CD4-positive, alpha-beta T cell treated with Interleukin-4 for 4 hours (primary cell): ENCODE results near the gene KRTAP10-9.
A peak's percentile ranks its signal among the peaks of the same experiment; 100 is the strongest.
"Not testable (repeated sequence)": the region's sequence is repeated elsewhere in the genome, so short reads cannot be mapped to it uniquely, and the experiment has no call there.

Source experiments
- DNase-seq: peaks from one replicate; pipeline ENCODE4 v3.0.0-alpha.2; 2020

KRTAP10-9 gene, protein sequence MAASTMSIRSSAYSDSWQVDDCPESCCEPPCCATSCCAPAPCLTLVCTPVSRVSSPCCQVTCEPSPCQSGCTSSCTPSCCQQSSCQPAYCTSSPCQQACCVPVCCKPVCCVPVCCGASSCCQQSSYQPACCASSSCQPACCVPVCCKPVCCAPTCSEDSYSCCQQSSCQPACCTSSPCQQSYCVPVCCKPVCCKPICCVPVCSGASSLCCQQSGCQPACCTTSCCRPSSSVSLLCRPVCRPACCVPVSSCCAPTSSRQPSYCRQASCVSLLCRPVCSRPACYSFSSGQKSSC

DNA sequence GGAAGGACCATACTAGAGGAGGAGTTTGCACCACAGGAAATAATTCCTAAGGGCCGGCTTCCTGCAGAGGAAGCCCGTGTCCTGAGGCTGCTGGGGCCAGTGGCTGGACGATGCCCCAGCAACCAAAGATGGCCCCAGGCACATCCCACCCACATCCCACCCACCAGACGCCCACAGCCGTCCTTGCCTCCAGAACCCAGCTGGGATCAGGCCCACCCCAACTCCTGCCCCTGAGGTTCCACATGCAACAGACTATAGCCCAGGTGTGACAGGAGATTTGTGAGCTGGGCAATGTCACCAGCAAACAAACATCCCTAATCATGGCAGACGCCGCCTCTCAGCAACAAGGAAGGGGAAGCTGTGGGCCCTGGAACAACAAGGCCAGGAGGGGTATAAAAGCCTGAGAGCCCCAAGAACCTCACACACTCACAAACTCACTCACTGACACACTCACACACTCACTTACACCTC is at the start of gene KRTAP10-9:
Gene KRTAP10-9, plus strand, starts transcription at position 421 of the 471 bp plus-strand sequence. CDS start 79 bp downstream, outside the sequence.
- DNase-seq: no peak

DNA sequence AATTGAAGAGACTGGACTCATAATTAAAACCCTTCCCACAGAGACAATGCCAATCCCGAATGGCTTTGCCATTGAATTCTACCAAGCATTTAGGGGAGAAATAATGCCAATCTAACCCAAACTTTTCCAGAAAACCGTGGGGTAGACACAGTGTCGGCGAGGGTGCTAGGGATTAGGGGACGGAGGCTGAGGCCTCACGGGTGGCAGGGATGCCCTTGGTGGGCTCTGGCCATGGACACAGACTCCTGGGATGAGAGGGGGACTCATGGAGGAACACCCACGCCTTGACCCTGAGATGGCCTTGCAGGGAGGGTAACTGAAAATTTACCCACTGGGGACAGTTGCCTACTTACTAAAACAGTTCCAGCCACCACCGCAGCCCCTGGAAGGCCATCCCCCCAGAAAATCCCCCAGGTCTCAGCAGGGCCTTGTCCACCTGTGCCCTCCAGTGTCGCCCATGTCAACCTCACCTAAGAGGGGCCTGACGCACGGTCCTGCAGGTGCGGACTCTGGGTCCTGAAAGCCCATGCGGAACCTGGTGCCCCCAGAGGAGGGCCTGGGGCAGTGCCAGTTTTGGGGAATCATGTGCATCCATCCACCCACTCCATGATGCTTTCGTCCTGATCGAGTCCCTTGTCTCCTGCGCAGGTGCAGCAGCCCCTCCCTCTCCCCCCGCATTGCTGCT is 48.4 kb upstream of the KRTAP10-9 start:
- no peak for DNase-seq

DNA sequence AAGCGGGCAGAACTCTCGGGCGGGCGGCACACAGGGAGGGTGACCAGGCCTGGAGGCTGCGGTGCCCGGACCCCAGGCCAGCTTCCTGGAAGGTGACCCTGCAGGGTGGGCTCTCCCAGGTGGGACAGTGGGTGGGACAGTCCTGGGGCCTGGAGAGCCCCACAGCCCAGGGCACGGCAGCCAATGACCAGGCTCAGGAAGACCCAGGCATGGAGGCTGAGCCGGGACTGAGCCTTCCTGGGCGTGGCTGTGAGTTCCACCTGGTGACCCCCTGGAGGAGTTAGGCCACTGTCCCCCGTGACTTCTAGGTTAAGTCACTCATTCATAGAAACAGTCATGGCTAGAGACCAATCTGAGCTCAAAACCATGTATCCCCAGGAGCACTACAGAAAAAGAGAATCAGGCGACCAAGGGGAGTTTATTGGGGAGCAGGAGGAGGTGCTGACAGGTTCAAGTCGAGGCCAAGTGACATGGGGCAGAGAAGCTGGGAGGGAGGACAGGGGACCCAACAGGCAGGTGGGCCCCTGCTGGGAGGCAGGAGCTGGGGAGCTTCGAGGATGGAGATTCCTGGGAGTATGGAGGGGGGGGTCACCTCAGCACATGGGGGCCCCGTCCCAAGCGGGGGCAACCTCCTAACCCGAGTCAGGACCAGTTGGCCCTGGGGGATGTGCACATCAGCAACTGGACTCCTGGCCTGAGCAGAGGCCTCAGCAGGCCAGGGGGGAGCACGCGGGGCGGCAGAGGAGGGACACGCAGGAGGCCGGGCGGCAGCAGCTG is 47.6 kb upstream of the KRTAP10-9 start:
- DNase-seq: no peak

DNA sequence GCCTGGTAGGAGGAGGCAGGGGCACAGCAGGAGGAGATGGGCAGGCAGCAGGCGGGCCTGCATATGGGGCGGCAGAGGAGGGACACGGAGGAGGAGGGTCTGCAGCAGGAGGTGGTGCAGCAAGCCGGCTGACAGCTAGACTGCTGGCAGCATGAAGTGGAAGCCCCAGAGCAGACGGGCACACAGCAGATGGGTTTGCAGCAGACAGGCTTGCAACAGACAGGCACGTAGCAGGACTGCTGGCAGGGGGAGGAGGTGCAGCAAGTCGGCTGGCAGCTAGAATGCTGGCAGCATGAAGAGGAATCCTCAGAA is 47.1 kb upstream of the KRTAP10-9 start:
- DNase-seq: no peak

DNA sequence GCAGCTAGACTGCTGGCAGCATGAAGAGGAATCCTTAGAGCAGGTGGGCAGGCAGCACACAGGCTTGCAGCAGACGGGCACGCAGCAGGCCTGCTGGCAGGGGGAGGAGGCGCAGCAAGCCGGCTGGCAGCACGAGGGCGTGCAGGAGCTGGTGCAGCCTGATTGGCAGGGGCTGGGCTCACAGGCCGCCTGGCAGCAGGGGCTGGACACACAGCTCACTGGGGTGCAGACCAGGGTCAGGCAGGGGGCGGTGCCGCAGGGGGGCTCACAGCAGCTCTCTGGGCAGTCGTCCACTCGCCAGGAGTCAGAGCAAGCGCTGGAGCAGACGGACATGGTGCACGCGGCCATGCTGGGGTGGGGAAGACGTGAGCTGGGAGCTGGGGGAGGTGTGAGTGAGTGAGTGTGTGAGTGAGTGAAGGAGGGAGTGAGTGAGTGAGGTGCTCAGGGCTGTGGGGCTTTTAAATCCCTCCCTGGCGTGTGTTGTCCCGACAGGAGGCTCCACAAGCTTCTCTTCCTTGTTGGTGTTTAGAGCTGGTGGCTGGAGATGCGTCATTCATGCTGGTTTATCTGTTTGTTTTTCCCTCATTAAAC is 46.6 kb upstream of the KRTAP10-9 start, which contains the start of gene KRTAP10-5:
Gene KRTAP10-5, minus strand, starts transcription at position 374 of the 591 bp plus-strand sequence. Its CDS starts 26 bp downstream, at position 348.
- not testable (repeated sequence) for DNase-seq

DNA sequence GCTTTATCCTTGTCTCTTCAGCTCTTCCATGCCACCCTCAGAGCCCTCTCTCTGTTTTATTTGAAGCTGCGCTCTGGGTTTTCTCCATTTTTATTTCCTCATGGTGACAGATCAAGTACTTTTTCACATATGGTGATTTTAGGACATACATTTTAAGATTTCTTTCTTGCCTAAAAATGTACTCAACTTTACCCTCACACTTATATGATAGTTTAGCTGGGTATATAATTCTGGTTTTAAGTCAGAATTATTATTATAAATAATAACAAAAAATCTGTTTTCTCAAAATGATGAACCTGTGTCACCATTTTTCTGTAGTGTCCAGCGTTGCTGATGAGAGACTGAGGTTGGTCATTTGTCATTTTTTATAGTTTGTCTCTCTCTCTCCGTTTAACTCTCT is 45.7 kb upstream of the KRTAP10-9 start:
- no peak for DNase-seq

DNA sequence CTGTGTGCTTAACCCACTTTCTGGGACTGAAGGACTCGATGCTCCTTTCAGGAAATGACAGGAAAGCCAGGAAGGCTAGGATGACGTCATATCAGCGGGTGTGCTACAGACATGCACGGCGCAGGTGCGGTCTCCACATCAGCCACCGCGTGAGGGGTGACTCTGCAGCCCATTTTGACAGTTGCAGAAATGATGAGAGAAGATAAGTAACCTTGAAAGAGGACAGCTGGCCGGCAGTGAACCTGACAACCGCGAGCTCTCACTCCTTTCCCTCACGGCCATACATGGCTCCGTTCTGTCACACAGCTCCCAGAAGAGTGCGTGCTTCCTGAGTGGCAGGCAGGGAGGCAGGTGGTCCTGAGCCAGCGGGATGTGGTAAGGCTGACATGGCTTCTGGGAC is 44.8 kb upstream of the KRTAP10-9 start:
- DNase-seq: no peak

DNA sequence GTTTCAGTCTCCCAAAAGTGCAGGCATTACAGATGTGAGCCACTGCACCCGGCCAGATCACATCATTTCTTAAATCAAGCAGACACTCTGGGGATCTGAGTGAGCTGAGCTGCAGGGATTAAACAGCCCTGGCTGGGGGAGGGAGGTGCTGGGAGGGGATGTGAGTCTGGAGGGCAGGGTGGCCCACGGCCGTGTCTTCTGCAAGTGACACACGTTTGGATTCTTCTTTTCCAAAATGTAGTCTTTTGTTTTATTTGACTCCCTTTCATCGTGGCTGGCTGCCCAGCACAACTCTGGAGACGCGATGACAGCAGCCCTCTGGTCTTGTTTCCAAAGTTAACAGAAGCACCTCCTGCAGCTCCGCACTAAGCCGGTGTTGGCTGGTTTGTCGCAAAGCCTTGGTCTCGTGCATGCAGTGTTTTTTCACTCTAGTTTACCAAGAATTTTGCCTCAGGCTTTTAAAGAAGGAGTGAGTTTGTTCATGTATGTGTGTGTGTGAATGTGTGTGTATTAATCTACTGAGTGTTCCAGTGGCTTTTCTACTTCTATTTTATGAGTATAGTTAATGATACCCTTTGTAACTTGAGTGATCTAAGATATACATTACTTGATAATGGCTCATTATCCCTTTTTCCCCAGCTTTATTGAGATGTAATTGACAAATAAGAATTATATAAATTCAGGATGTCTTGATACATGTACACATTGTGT is 43.6 kb upstream of the KRTAP10-9 start:
- no peak for DNase-seq

DNA sequence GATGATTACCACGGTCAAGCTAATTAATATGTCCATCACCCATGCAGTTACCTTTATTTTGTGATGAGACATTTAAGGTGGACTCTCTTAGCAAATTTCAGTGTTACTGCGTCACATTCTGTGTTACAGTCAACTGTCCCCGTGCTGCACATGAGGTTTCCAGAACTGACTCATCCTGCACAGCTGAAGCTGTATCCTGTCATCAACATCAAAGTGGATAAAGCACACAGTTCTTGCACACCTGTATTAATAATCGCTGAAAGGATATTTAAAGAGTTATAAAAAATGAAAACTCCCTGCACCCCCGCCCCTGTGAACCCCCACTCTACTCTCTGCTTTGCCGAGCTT is 43.1 kb upstream of the KRTAP10-9 start:
- peak; percentile 33 for DNase-seq

DNA sequence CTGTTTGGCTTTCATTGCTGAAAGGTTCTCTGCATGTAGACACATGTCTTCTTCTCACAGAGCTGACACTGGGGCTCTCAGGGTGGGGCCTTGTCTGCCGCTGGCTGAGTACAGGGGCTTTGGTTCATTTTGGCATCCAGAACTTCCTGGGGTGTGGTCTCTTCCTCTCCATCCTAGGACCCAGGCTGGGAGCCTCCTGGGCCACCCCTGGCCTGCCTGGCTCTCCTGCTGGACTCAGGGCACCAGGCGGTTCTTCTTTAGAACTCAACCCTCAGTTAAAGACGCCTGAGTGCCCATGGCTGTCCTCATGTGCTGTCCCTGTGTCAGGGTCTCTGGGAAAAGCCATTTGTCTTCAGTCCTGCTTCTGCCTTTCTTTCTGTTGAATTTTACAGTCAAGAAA is 41.0 kb upstream of the KRTAP10-9 start:
- no peak for DNase-seq

DNA sequence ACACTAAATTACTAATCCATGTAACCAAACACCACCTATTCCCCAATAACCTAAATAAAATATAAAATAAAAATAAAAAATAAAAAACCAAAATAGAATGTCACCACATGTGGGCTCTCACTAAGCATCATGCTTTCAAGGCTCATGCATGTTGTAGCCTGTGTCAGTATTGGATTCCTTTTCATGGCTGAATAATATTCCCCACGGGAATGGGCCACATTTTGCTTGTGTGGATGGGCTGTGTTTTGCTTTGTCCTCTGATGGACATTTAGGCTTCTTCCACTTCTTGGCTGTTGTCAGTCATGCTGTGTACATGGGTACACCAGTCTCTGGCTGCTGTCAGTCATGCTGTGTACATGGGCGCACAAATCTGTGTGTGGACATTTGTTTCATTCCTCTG is 37.8 kb upstream of the KRTAP10-9 start:
- DNase-seq: no peak

DNA sequence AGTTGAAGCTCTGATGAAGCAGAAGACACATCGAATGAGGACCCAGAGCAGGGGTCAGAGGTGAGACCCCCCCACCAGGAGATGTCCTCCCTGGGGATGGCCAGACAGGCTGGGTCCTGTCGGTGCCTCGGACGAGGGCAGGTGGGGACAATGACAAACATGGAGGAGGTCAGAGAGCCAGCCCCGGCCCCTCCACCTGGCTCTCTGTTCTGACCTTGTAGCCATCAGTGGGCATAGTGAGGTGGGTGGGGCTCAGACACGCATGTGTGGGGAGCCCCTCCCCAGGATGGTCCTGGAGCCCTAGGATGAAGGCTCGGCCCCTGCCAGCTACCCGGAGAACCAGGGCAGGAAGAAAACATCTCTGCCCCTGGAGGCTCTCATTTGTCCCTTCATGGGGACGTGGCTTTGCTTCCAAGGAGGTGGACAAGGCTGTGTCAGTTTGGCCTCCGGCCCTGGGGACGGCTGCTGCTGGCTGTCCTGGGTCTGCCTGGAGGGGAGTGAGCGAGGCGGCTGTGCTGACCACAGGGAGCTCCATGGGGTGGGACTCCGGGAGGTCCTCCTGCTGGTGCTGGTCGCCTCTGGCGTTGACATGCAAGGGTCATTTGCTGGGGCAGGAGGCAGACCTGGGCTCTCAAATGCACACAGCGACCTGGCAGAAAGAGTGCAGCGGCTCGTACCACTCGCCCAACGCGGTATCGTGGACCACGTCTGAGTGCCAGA is 37.1 kb upstream of the KRTAP10-9 start:
- DNase-seq: no peak

DNA sequence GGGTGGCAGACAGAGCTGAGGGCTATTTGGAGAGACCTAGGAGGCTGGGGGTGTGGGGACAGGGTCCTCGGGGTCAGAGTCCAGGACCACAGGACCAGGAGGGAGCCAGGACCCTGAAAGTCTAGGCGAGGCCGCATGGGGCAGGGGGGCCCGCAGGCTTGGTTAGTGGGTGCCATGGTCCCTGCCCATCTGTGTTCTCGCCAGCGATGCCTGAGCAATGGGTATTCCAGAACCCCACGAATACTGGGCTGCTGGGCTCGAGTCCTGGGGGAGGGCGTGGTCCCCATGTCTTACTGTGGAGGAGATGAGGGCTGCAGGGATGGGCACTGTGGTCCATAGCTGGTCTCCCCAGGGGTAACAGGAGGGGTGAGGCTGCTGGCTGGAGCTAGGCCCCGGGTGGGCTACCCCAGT is 36.6 kb upstream of the KRTAP10-9 start:
- no peak for DNase-seq

DNA sequence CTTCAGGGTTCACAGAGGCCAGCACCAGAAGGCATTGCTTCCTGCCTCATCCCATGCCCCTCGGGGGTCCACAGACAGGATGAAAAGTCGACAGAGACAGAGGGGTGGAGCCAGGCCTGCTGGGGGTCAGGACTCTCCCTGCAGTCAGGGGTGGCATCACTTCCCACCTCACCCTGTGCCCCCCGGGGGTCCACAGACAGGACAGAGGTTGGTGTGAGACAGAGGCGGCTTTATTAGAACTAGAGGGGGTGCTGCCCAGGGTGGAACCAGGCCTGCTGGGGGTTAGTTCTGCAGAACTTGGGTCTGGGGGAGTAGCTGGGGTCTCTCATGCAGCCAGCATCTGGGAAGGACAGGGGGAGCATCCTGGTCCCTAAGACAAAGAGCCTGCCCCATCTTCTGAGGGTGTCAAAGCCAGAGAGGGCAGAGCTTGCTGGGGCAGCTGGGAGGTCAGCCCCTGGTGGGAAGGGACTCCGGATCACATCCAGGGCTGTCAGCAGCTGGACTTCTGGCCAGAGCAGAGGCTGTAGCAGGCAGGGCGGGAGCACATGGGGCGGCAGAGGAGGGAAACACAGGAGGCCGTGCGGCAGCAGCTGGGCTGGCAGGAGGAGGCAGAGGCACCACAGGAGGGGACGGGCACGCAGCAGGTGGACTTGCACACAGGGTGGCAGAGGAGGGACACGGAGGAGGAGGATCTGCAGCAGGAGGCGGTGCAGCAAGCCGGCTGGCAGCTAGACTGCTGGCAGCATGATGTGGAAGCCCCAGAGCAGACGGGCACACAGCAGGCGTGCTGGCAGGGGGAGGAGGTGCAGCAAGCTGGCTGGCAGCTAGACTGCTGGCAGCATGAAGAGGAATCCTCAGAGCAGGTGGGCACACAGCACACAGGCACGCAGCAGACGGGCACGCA is 35.7 kb upstream of the KRTAP10-9 start:
- DNase-seq: not testable (repeated sequence)

DNA sequence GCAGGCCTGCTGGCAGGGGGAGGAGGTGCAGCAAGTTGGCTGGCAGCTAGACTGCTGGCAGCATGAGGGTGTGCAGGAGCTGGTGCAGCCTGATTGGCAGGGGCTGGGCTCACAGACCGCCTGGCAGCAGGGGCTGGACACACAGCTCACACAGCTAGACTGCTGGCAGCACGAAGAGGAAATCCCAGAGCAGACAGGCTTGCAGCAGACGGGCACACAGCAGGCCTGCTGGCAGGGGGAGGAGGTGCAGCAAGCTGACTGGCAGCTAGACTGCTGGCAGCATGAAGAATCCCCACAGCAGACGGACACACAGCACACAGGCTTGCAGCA is 35.1 kb upstream of the KRTAP10-9 start:
- not testable (repeated sequence) for DNase-seq

DNA sequence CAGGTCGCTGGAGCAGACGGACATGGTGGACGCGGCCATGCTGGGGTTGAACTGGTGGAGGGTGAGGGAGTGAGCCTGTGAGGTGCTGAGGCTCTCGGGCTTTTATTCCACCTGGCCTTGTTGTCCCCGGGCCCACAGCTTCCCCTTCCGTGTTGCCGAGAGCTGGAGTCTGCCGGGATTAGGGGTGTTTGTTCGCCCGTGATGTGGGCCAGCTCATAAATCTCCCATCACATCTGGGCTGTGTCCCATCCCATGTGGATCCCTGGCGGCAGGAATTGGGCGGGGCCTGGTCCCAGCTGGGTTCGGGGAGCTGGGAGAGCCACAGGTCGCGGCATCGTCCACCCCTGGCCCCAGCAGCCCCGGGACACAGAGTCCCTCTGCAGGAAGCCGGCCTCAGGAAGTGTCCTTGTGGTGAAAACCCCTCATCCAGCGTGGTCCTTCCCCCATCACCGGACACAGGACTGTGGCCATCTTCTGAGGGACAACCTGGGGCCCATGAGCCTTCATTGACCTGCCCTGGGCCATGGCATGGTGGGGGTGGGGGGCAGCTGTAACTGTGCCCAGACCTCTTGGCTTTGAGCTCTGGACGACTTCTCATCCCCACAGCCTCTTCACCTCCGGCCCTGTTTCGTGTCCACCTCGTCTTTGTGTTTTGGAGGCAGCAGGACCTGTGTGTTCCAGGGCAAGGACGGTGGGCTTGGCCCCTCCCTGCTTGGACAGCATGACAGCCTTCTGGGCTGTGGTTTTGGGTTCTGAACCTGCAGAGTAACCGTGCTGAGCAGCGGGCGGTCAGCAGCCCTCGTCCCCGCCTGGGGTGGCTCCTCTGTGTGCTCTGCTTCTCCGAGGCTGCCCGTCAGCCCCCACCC is 34.2 kb upstream of the KRTAP10-9 start, which contains the start of gene KRTAP10-6:
Gene KRTAP10-6, minus strand, starts transcription at position 60 of the 866 bp plus-strand sequence. Its CDS starts 21 bp downstream, at position 39.
- no peak for DNase-seq

DNA sequence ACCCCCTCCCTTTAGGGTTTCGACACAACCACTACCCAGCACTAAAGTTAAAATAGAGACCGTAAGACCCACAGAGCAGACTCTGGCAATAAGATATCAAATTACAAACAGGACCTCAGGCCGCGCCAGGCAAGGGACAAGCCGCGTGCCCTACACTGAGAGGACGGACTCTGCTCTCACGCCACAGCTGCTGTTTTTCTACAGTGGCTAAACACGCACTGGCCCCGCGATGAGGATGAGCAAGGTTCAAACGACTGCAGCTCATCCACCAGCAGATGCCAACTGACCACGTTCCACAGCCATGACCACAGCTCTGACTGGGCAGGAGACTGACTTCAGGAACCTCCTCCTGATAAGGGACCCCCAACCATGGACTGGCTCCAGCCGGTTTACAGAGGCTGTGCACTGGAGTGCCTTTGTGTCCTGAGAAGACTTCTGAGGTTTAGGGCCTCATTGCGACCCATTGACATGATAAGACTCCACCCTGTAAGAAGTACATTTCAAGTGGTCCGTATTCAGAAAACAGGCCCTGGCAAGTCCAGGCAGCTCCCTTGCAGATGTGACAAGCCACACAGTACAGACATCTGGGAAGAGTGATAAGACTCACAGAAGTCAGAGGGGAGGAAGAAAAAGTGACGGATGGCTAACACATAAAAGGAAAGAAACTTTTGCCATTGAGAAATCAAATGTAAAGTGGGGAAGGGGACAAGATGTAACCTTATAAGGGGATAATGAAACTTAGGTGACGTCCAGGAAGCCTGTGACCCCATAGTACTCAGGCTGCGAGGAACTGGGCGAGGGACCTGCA is 33.1 kb upstream of the KRTAP10-9 start:
- no peak for DNase-seq

DNA sequence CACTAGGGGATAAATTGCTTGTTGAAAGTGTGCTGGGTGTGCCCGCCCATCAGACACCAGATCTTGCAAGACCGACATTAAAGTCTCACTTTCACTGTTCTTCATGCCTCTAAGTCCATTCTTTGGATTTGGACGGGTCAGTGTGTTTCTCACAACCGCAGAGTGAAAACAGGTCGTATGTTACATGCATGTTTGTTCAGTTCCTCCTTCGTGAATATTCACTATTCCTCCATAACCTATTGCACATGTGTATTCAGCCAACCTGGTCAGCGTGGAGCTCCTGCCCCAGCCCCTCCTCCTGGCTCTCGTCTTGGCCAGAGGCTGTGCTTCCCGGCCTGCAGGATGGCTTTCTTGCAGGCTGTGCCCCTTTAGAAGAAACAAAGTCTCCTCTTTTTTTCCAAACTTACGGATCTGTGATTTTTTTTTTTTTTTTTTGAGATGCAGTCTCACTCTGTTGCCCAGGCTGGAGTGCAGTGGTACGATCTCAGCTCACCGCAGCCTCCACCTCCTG is 32.4 kb upstream of the KRTAP10-9 start:
- DNase-seq: no peak

DNA sequence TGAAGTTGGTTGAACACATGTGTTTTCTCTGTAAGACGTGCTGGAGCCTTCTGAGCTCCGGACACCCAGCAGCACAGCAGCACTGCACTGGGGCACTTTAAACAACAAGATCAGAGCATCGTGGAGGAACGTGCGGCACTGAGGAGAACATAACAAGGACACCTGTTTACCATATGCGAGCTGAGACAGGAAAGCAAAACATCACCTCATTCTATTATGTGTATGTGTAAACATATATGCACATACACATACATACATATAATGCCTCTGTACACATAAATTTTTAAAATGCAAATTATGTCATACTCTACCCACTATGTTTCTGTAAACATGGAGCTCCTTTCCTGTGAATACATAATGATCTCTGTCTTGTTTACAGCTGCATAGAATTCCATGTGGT is 31.4 kb upstream of the KRTAP10-9 start:
- no peak for DNase-seq
